GM04504 (cell line): ENCODE results near the gene SPOCK1.

Experiments
- DNase-seq: peaks from one replicate; pipeline ENCODE4 v3.0.0-alpha.2; 2012; ENCODE audit warnings: low read depth

Gene SPOCK1

DNA sequence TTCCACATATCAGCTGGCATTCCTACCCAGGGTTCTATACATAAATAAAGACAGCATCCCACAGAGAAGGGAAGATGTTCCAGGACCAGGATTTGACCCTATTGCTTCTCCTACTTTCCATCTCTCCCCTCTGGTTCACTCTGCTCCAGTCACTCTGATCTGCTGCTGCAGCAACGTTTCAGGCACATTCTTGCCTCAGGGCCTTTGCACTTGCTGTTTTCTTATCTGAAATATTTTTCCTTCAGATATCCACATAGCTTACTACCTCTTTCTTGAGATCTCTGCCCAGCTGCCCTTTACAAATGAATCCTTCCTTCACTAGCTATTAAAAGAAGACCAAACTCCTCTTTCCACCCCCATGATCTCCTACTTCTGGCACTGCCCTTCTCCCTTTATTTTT is 204.5 kb downstream of the SPOCK1 start:
- DNase-seq = no peak

DNA sequence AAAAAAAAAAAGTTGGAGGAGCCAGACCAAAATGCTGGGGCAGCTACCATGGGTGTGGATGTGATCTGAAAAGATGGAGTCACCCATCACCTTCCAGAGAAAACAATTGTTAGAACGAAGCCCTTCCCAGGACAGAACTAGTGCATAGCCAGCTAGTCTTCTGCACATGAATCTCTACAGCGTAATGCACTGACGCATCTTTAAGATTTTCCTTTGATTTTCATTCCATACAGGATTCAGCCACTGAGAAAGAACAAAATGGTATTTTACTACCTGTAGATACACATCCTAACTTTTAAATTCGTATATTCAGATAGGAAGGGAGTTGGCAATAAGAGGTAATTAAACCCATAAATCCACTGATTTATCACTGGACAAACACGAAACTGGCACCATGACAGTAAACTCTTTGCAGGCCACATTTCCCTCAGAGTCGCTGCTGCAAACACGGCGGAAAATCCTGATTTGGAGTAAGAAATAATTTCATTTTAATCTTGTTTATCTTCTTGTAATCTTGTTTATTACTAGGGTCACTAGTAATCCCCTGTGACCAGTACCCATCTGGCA is 206.6 kb downstream of the SPOCK1 start:
- no peak for DNase-seq

DNA sequence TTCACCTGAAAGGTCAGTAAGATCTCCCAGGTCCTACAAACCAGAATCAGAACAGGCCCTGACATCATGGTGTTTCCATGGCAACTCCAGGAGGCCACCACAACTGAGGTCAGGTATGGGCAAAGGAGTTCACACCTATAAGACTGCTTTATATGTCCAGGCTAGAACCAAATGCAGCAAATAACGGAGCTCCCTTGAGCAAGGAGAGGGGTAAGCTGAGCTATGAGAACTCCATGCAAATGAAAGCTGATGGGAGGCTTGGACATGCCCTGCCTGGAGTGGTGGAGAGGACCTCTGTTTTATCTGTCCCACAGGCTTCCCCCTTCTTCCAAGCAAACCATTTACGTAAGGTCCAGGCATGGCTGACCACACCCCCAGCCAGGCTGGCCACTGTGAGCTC is 207.7 kb downstream of the SPOCK1 start:
- no peak for DNase-seq

- DNase-seq = no peak
Measured at GRCh38 chr5:137291031-137291430, 208.1 kb downstream of the SPOCK1 start.

DNA sequence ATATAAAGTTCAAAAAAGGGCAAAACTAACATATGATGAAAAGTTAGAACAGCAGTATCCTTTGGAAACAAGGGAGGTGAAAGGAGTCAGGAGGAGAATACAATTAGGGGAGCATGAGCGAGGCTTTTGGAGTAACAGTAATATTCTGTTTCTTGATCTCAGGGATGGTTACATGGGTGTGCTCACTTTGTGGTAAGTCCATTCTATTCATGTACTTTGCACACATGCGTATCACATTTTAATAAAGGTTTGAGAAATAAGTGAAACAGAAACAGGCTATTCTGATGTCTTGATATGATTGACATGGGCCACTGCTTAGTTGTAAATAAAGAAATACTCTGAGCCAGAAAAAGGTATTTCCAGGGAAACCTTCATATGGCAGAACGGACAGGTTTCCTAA is 208.8 kb downstream of the SPOCK1 start:
- DNase-seq = no peak

- no peak for DNase-seq
Measured at GRCh38 chr5:137289856-137290255, 209.3 kb downstream of the SPOCK1 start.

GRCh38 chr5:137287569-137287968 is 211.6 kb downstream of the SPOCK1 start:
- no peak for DNase-seq

DNA sequence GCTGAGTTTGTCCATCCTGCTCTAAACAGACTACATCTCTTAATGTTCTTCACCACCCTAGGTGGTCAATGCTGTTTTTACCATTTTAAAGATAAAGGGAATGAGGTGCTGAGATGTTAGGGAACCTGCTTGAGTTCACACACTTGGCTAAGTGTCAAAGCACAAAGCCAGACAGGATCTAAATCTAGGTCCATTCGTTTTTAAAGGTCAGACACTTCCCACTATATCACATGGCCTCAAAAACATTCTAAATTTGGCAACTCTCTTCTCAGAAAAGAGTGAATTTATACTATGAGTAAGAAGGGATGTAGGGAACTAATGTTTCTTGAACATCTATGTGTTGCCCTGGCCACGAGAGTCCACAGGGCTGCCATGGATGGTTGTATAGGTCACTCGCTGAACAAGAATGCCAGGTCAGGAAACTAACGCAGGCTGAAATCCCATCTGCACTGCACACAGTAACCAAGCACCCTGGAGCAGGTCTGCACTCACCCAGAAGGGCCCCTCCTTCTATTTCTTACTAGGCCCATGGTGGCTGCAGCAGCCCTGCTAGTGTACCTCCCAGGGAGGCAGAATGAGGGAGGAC is 213.0 kb downstream of the SPOCK1 start:
- no peak for DNase-seq

GRCh38 chr5:137283801-137284200 is 215.3 kb downstream of the SPOCK1 start:
- DNase-seq = no peak

DNA sequence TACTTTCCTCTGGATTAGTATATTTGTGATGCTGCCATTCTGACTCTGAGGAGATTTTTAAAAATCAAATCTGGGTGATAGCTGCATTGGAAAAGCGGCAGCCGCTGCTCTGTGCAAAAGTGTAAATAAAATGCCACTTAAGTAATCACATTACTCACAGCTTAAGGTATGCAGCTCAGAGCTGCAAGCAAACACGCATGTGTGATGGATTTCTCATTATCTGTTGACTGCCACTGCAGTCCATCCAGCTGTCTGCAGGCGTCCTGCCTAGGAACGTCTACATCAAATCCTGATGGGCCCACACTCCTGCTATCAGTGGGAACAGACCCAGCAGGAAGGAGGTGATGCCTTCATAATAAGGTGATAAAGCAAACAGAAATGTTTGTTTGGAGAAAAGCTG is 216.9 kb downstream of the SPOCK1 start:
- DNase-seq = no peak

DNA sequence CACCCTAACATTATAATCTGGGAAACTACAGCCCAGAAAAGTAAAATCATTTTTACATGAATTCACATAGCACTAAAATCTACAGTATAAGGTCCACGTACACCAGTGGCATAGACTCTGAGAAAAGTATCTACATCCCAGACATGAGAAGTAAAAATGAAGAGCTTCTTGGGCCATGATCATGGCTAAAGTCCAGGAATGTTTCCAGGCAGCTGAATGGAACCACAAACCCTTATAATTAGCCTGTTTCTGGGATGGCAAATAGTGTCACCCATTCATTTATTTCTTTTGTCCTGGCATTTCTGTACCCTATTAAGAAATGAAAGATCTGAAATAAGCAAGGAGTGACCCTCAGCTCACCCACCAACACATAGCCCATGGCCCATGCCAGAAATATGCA is 217.9 kb downstream of the SPOCK1 start:
- no peak for DNase-seq

DNA sequence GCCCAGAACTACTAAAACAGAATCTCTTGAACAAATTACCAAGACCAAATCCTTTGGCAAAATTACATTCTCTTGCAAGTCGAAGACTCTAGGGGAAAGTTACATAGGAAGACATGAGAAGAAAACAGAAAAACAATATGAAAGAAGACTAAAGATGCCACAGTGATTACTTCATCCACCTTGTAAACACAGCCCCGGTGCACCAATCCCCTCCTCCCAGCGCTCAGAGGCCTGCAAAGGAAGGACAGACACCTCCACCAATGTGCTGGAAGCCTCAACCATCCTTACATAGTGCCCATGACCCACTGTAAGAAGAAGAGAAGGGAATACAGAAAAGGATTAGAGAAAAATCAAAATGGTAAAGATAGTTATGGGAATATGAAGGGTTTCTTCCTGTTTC is 218.5 kb downstream of the SPOCK1 start:
- DNase-seq = no peak

DNA sequence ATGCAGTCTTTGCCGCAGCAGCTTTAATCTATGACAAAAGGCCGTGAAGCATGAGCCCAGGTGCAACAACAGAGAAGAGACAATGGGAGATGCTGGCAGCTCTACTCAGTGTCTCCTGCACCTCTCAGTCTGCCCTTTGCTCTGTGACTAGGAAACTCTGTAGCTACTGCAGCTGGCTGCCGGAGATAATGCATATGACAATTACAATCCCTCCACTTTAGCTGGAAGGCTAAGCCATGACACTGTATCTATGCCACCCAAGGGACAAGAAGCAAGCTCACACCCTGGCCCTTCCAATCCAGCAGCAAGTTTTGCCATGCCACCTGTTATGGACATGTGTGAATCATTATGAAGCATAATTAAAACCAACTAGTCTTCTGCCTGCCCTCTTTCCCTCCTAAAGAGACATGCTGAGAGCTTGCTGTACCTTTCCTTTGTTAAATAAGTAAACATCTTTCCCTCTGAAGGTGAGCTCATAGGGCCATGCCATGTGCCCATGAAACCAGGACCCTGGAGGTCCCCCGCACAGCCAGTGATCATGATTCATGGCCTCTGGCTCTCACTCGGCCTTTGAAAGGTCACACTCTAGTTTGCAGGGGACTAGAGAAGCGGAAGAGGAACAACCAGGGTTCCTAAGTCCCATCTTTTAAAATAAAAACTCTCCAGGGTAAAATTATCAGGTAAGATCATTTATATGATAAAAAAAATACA is 219.4 kb downstream of the SPOCK1 start:
- no peak for DNase-seq

GRCh38 chr5:137278476-137278875 is 220.7 kb downstream of the SPOCK1 start:
- no peak for DNase-seq

DNA sequence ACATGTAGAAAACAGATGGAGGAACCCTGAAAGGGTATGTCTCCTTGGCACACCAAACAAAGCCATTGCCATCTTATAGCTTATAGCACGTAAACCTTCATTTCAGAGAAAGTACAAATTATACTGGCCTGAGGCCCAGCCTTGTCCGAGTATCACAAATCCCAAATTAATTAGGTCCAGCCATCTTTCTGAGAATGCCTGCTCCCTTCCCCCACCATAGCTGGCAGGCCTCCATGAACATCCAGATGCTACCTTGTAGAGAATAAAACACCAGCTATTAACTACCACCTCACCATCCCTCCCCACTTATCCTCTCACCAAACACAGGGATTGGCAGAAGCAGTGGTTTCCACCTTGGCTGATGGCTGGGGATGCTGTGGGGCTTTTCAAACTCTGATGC is 224.0 kb downstream of the SPOCK1 start:
- no peak for DNase-seq

GRCh38 chr5:137273511-137273910 is 225.6 kb downstream of the SPOCK1 start:
- DNase-seq = no peak

DNA sequence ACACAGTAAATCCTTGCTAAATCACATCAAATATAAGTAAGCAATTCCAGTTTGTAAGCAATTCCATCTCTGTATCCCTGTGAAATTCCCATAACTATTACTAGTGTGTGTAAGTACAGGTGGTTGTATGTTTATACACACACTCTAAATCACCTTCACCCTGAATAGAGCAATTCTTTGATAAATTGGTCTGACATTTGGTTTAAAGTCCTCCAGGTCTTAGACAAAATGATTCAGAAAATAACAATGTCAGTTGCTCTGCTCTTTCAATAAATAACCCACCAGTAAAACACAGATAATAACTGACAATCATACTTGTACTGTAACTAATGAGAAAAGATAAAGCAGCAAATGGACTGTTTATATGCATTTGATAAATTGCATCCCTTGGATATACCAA is 226.3 kb downstream of the SPOCK1 start:
- no peak for DNase-seq

DNA sequence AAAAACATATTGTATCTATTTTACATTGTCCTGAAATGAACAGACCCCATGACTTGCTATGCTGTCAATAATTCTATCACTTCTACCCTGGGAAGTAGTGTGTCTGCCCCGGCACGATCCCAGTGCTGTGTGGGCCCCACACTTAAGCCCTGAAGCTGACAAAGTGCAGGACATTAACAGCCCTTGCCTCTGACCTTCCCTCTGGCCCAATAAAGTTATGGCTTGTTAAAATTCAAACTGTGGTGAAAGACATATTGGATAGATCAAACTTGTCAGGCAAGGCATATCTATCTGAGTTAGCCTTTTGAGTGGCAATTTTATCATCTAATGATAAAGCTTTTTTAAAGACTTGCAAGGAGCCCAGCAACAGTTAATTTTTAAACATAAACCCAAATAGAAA is 229.2 kb downstream of the SPOCK1 start:
- no peak for DNase-seq

- DNase-seq = no peak
Measured at GRCh38 chr5:137269274-137269673, 229.9 kb downstream of the SPOCK1 start.

- DNase-seq = no peak
Measured at GRCh38 chr5:137268646-137269045, 230.5 kb downstream of the SPOCK1 start.

DNA sequence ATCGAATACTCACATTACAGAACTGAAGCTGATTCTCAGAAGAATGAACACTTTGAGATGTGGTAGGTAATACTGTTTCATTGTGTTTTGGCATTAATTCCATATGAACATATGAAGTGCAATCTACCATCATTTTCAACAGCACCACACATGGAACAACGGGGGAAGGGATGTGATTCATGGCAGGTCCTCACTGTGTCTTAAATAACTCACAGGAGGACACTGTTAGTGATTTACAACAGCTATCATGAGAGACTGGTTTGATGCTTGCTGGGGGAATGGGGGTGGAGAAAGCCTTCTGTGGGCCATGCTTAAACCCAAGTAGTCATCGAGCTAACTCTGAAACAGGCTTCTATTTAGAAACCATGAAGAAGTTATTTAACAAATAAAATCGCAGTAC is 232.9 kb downstream of the SPOCK1 start:
- DNase-seq = no peak

DNA sequence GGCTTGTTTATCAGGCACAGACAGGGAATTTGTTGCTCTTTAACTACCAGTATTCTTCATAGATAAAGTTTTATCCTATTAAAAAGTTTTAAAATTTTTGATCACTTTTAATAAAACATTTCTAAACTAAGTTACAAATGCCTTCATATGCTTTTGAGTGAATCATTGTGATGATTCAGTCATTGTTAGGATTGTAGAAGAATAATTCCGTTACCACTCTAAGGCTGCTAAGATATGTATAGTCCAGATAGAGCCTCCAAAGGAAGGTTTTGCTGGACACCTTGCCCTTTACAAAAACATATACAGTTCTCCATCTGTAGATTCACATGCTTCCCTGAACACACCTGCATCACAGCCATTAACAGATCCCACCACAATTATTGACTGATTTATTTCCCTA is 233.7 kb downstream of the SPOCK1 start:
- DNase-seq = no peak

- DNase-seq = peak; percentile 91
Measured at GRCh38 chr5:137264573-137264972, 234.6 kb downstream of the SPOCK1 start.

DNA sequence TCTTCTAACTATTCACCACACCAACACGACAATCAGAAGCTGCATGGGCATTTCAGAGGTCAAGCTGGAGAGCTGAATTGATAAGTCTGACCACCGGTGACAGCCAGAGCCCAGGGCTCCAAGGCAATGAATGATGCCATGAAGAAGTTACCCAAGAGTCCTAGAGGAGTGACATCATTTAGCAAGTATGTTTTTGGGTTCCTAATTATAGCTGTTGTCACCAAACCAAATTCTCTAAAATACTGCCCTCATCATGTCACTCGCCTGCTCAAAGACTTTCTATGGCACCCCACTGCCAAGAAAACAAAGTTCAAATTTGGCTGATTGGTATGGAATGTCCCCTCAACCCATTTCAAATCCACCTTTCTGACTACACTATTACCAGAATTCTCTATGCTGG is 235.1 kb downstream of the SPOCK1 start:
- no peak for DNase-seq
